ENCODE results near the gene BRIP1.

- TF ChIP-seq CTCF (IDR thresholded peaks at IDR 0.05; ENCODE audit: insufficient read depth, low read depth, low read length), result no peak
- no peak for TF ChIP-seq EZH2 (IDR thresholded peaks at IDR 0.05; ENCODE audit: insufficient read depth, low read length)
These were observed 13.7 kb downstream of the BRIP1 start for GRCh38 chr17:61849674-61850073.
